Activated CD8-positive, alpha-beta memory T cell treated with anti-CD3 and anti-CD28 coated beads, Interleukin-2, amount 10 ng/mL, durations not matched to agents 7 days and 5 days (primary cell): ENCODE data around the gene PLXNA3. TPM values are rescaled to one million over a fixed set of nuclear protein-coding genes. Genes with fewer than 3 reads are reported as not detected.

Experiments
- ATAC-seq: fragments of 150-1000 bp; cut with Tn5 transposase; one replicate; pipeline ENCODE4 v1.10.0; 2021; ENCODE audit warnings: moderate library complexity
- CTCF ChIA-PET: fragments of 350-600 bp; sonication (Branson Sonifier 250); formaldehyde crosslinking; loops from one replicate; lab custom pipeline; 2021; ENCODE audit warnings: antibody characterized with exemption; lab: Charles Lee
- DNase-seq: peaks from one replicate; pipeline ENCODE4 v3.0.0-alpha.2; 2020
- H3K27ac Mint-ChIP-seq: one replicate; pipeline ENCODE4 v1.8.0; 2021; ENCODE audit warnings: mild to moderate bottlenecking, mixed read lengths
- H3K27me3 Mint-ChIP-seq: one replicate; pipeline ENCODE4 v1.8.0; 2021; ENCODE audit warnings: mixed read lengths
- H3K36me3 Mint-ChIP-seq: one replicate; pipeline ENCODE4 v1.8.0; 2021; ENCODE audit warnings: mild to moderate bottlenecking, mixed read lengths
- H3K4me1 Mint-ChIP-seq: one replicate; pipeline ENCODE4 v1.8.0; 2021; ENCODE audit warnings: mixed read lengths
- H3K4me3 Mint-ChIP-seq: one replicate; pipeline ENCODE4 v1.8.0; 2021; ENCODE audit warnings: mild to moderate bottlenecking, moderate library complexity, mixed read lengths
- H3K9me3 Mint-ChIP-seq: one replicate; pipeline ENCODE4 v1.8.0; 2022; ENCODE audit warnings: low read depth, mixed read lengths
- total RNA-seq, 2 experiments: library from RNA; stranded (reverse); gene quantifications; one replicate each; pipeline ENCODE4 v1.2.3, GENCODE V29; 2021

Gene PLXNA3
- total RNA-seq, 2 experiments from 2014 or later = 42.3 to 48.5 TPM

GRCh38 chrX:154428176-154429171, 29.6 kb upstream of the PLXNA3 start, which contains the start of gene ATP6AP1:
ATP6AP1 (plus strand) TSS chrX:154428677; CDS start chrX:154428693, 16 bp downstream.
- Mint-ChIP-seq H3K4me3 (peak within 1 kb of the TSS; percentile 74), H3K27me3 (no peaks in the 10 kb centered on the region), H3K36me3 (no peaks in the 10 kb centered on the region), H3K9me3 (no peaks in the 10 kb centered on the region), H3K4me1 (peaks cover 29% of the 10 kb centered on the region), H3K27ac (peak within 1 kb of the TSS; percentile 74)
- CTCF ChIA-PET = interaction anchor here (0.9 to 1.2 kb wide), 6 partner anchors 14 to 108 kb away, joined by 3 to 7 read pairs (median 3); partner anchors contain the start of gene UBL4A
- peak; percentile 100 for ATAC-seq
- peak; percentile 94 for DNase-seq

- no peaks in the 10 kb centered on the region for H3K9me3 Mint-ChIP-seq
- H3K4me1 Mint-ChIP-seq = peaks cover 25% of the 10 kb centered on the region
- H3K27ac Mint-ChIP-seq = no peak overlapping the region
- H3K4me3 Mint-ChIP-seq = peak overlapping the region; percentile 74
- DNase-seq (no peak), ATAC-seq (no peak)
- no peaks in the 10 kb centered on the region for H3K27me3 Mint-ChIP-seq
- no peaks in the 10 kb centered on the region for H3K36me3 Mint-ChIP-seq
- CTCF ChIA-PET = interaction anchor here (0.7 to 1.3 kb wide), 4 partner anchors 15 to 604 kb away, joined by 3 to 5 read pairs (median 3); partner anchors contain the start of gene UBL4A
These were observed 28.4 kb upstream of the PLXNA3 start for GRCh38 chrX:154429711-154430110.

GRCh38 chrX:154430479-154430878, 27.6 kb upstream of the PLXNA3 start:
- CTCF ChIA-PET = interaction anchor here (0.7 to 1.3 kb wide), 2 partner anchors 21 to 604 kb away, joined by 3 to 5 read pairs; no protein-coding TSS in a partner anchor

GRCh38 chrX:154430916-154431315, 27.2 kb upstream of the PLXNA3 start:
- Mint-ChIP-seq H3K4me1 (peaks cover 28% of the 10 kb centered on the region), H3K27me3 (no peaks in the 10 kb centered on the region), H3K27ac (peak overlapping the region; percentile 4), H3K9me3 (no peaks in the 10 kb centered on the region), H3K36me3 (no peaks in the 10 kb centered on the region), H3K4me3 (no peak overlapping the region)
- CTCF ChIA-PET = no interaction called here
- DNase-seq (no peak), ATAC-seq (no peak)

More at GRCh38 chrX:154430479-154430878, 27.6 kb upstream of the PLXNA3 start:
- Mint-ChIP-seq H3K27ac (peak overlapping the region; percentile 4), H3K36me3 (no peaks in the 10 kb centered on the region), H3K4me1 (peaks cover 25% of the 10 kb centered on the region), H3K27me3 (no peaks in the 10 kb centered on the region), H3K4me3 (peak overlapping the region; percentile 26), H3K9me3 (no peaks in the 10 kb centered on the region)
- ATAC-seq (no peak), DNase-seq (no peak)

- Mint-ChIP-seq H3K36me3 (no peaks in the 10 kb centered on the region), H3K4me3 (no peak overlapping the region), H3K9me3 (no peaks in the 10 kb centered on the region), H3K27me3 (no peaks in the 10 kb centered on the region), H3K27ac (no peak overlapping the region), H3K4me1 (peaks cover 32% of the 10 kb centered on the region)
- ATAC-seq (no peak), DNase-seq (no peak)
- CTCF ChIA-PET = no interaction called here
These were observed 26.7 kb upstream of the PLXNA3 start for GRCh38 chrX:154431341-154431740.

- Mint-ChIP-seq H3K4me3 (no peak overlapping the region), H3K27me3 (no peaks in the 10 kb centered on the region), H3K27ac (no peak overlapping the region), H3K36me3 (no peaks in the 10 kb centered on the region), H3K4me1 (peaks cover 31% of the 10 kb centered on the region), H3K9me3 (no peaks in the 10 kb centered on the region)
- DNase-seq (no peak), ATAC-seq (no peak)
- CTCF ChIA-PET = no interaction called here
These were observed 25.9 kb upstream of the PLXNA3 start for GRCh38 chrX:154432210-154432609.

GRCh38 chrX:154433605-154434004, 24.5 kb upstream of the PLXNA3 start:
- Mint-ChIP-seq H3K4me3 (no peak overlapping the region), H3K36me3 (peaks cover 5% of the 10 kb centered on the region)

GRCh38 chrX:154434394-154435168, 23.5 kb upstream of the PLXNA3 start:
- Mint-ChIP-seq H3K27ac (no peak overlapping the region), H3K4me1 (peaks cover 28% of the 10 kb centered on the region), H3K9me3 (no peaks in the 10 kb centered on the region), H3K4me3 (no peak overlapping the region), H3K27me3 (no peaks in the 10 kb centered on the region), H3K36me3 (peaks cover 5% of the 10 kb centered on the region)
- ATAC-seq (no peak), DNase-seq (no peak)
- CTCF ChIA-PET = no interaction called here

More at GRCh38 chrX:154433605-154434004, 24.5 kb upstream of the PLXNA3 start:
- peaks cover 30% of the 10 kb centered on the region for H3K4me1 Mint-ChIP-seq
- no peak overlapping the region for H3K27ac Mint-ChIP-seq
- H3K9me3 Mint-ChIP-seq = no peaks in the 10 kb centered on the region
- no peak for ATAC-seq
- no peaks in the 10 kb centered on the region for H3K27me3 Mint-ChIP-seq
- DNase-seq = no peak
- CTCF ChIA-PET = no interaction called here

- no peak for DNase-seq
- CTCF ChIA-PET = no interaction called here
- H3K27ac Mint-ChIP-seq = no peak overlapping the region
- peaks cover 25% of the 10 kb centered on the region for H3K4me1 Mint-ChIP-seq
- H3K36me3 Mint-ChIP-seq = peaks cover 6% of the 10 kb centered on the region
- no peaks in the 10 kb centered on the region for H3K9me3 Mint-ChIP-seq
- no peaks in the 10 kb centered on the region for H3K27me3 Mint-ChIP-seq
- no peak for ATAC-seq
- H3K4me3 Mint-ChIP-seq = no peak overlapping the region
These were observed 22.8 kb upstream of the PLXNA3 start for GRCh38 chrX:154435171-154435733.

GRCh38 chrX:154436374-154436982, 21.6 kb upstream of the PLXNA3 start:
- peaks cover 8% of the 10 kb centered on the region for H3K36me3 Mint-ChIP-seq
- H3K27me3 Mint-ChIP-seq = no peaks in the 10 kb centered on the region
- peak overlapping the region; percentile 66 for H3K4me3 Mint-ChIP-seq
- peak overlapping the region; percentile 82 for H3K27ac Mint-ChIP-seq
- peak; percentile 61 for DNase-seq
- CTCF ChIA-PET = no interaction called here
- ATAC-seq = peak; percentile 78
- peaks cover 22% of the 10 kb centered on the region for H3K4me1 Mint-ChIP-seq
- H3K9me3 Mint-ChIP-seq = no peaks in the 10 kb centered on the region

GRCh38 chrX:154436983-154437752, 20.9 kb upstream of the PLXNA3 start, which contains the start of gene GDI1:
GDI1 (plus strand) TSS chrX:154437154; CDS start chrX:154437255, 101 bp downstream.
- Mint-ChIP-seq H3K4me3 (peak within 1 kb of the TSS; percentile 80), H3K9me3 (no peaks in the 10 kb centered on the region), H3K4me1 (peaks cover 26% of the 10 kb centered on the region), H3K27ac (peak within 1 kb of the TSS; percentile 82), H3K27me3 (no peaks in the 10 kb centered on the region), H3K36me3 (peaks cover 12% of the 10 kb centered on the region)
- CTCF ChIA-PET = no interaction called here
- ATAC-seq (peak; percentile 66), DNase-seq (peak; percentile 61)
